Measurements from ENCODE around the gene LAMC2. TPM values are rescaled to one million over a fixed set of nuclear protein-coding genes. Genes with fewer than 3 reads are reported as not detected.

LAMC2 gene
- polyA plus RNA-seq, 5 donors: 33.0 to 61.1 (median 44.6) TPM

- no peak for DNase-seq
Observed at GRCh38 chr1:183284086-183284485, 98.0 kb downstream of the LAMC2 start.

DNA sequence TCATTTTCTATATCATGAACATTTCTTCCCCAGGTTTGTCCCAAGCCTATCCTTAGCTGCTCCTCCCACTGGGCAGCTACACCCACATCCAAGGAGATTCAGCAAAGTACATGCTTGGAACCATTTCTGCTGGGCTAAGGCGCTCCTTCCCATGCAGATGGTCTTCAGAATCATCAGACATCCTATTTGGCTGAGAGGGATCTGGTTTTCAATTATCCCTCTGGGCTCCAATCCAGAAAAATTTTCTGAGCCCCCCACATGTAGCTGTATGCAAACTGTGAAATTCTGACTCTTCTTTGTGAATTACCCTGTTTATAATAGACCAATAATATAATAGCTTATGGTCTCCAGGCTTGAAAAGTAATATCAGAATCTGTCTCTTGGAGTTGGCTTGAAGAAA lies 99.2 kb downstream of the LAMC2 start:
- DNase-seq: no peak

DNA sequence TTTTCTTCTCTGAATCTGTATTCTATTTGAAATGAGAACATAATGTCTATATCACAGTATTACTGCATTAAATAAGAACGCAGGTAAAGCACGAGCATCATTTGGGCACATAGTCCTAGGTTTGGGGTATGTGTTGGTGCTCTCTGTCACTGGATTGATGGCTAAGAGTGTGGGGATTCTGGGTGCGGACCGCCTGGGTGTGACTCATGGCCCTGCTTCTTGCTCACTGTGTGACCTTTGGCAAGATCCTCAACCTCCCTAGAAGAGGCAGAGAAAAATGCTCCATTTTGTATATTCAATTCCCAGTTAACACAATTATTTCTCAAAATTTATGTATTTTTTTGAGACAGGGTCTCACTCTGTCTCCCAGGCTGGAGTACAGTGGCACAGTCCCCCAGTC lies 99.7 kb downstream of the LAMC2 start:
- no peak for DNase-seq

GRCh38 chr1:183287191-183287675 lies 101.2 kb downstream of the LAMC2 start:
- no peak for DNase-seq

GRCh38 chr1:183288583-183288982 lies 102.5 kb downstream of the LAMC2 start:
- no peak for DNase-seq

DNA sequence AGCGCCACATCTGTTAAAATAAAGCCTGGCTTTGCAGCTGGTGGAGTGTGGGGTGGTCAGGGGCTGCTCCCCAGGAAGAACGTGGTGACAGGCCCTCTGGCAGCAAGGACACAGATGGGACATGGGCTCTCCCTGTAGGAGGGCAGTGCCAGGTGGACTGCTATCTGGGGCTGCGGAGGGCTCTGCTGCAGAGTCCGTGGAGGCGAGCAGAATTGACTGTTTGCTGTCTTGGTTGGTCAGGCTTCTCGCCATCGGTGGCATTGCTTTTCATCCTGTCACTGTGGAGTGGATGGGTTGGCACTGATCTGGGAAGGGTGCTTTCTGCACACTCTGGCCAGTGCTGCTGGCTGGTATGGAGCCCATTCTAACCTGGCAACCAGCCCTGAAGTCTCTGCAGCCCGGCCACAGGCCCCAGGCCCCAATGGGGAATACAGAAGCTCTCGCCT lies 103.0 kb downstream of the LAMC2 start:
- DNase-seq: no peak

- DNase-seq: no peak
Observed at GRCh38 chr1:183290628-183291027, 104.6 kb downstream of the LAMC2 start.

DNA sequence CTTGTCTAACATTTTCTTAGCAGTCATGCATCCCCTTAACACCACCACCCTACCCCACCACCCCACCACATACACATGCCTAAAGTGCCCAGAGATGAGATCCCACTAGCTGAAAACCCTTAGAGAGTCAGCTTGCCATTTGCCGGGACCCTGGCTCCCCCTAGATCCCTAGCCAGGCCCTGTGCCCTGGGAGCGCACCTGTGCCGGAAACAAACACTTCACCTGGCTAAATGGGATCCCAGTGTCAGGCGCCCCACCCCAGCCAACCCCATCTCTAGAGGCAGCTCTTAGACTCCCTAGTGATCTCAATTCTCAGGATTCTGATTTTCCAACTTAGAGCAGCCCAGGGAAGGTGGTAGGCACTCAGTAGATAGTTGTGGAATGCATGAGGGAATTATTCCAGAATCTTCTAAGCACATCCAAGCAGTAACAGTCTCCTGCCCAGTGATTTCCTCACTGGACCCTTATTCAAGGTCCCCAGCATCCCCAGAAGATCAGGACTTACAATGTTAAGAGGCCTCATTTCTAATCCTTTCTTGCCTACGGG lies 105.2 kb downstream of the LAMC2 start:
- no peak for DNase-seq

DNA sequence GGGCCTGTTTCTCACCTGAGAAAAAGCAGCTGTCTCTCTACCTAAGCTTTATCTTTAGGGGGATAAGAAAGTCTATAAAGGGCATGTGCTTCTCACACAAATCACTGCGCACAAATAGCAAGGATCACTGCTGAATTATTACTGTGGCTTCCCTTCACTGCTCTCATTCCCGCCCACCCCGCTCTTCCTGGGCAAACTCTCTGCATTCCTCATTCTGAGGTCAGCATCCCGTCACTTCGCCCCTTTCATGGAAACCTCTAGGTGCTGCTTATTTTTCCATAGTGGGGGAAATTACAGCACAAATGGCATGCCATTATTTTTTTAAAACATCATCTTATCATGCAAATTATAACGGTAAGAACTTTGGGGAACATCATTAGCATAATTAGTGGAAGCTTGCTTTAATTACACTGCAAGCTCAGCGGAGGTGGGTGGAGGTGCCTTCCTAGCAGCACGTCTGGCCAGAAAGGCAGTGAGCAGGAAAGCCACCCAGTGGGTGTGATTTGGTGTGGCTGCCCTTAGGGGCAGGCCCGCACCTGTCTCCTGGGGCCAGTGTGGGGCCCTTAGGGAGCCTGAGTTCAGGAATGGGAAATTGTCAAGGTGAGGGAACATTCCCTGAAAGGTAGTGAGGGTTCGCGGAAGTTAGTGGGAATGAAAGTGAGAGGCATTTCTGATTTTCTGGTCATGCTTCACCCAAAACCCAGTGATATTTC lies 105.9 kb downstream of the LAMC2 start:
- no peak for DNase-seq

GRCh38 chr1:183293241-183293640 lies 107.2 kb downstream of the LAMC2 start:
- DNase-seq: no peak

- no peak for DNase-seq
Observed at GRCh38 chr1:183293876-183294275, 107.8 kb downstream of the LAMC2 start.

Other genes with a start within 250 kb of the LAMC2 start
- under 1 TPM; 0.12 to 0.86 (median 0.45) TPM for gene SHCBP1L, start 233.1 kb upstream of the LAMC2 start, polyA plus RNA-seq (ENCODE audit: insufficient read depth in 1 of 5, insufficient read length in 5 of 5, low replicate concordance in 1 of 5)
- gene LAMC1, start 162.8 kb upstream of the LAMC2 start, polyA plus RNA-seq (ENCODE audit: insufficient read depth in 1 of 5, insufficient read length in 5 of 5, low replicate concordance in 1 of 5): 100 to 1,000 TPM; 228 to 378 (median 319) TPM
- gene NMNAT2, start 232.1 kb downstream of the LAMC2 start, polyA plus RNA-seq (ENCODE audit: insufficient read depth in 1 of 5, insufficient read length in 5 of 5, low replicate concordance in 1 of 5): 1 to 10 TPM; 1.2 to 2.6 (median 1.5) TPM